Measurements from ENCODE around the gene ETF1.
"Not testable (repeated sequence)": the region's sequence is repeated elsewhere in the genome, so short reads cannot be mapped to it uniquely, and the experiment has no call there.

ETF1 gene

DNA sequence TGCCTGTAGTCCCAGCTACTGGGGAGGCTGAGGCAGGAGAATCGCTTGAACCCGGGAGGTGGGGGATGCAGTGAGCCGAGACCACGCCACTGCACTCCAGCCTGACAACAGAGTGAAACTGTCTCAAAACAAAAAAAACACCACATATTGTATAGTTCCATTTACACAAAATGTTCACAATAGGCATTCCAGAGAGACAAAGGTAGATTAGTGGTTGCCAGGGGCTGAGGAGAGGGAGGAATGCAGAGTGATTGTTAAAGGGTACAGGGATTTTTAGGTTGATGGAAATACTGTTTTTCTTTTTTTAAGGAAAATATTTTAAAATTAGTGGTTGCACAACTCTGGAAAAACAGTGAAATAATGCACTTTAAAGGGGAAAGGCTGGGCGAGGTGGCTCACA lies 19.6 kb downstream of the ETF1 start:
- TF ChIP-seq, protein P1, sequence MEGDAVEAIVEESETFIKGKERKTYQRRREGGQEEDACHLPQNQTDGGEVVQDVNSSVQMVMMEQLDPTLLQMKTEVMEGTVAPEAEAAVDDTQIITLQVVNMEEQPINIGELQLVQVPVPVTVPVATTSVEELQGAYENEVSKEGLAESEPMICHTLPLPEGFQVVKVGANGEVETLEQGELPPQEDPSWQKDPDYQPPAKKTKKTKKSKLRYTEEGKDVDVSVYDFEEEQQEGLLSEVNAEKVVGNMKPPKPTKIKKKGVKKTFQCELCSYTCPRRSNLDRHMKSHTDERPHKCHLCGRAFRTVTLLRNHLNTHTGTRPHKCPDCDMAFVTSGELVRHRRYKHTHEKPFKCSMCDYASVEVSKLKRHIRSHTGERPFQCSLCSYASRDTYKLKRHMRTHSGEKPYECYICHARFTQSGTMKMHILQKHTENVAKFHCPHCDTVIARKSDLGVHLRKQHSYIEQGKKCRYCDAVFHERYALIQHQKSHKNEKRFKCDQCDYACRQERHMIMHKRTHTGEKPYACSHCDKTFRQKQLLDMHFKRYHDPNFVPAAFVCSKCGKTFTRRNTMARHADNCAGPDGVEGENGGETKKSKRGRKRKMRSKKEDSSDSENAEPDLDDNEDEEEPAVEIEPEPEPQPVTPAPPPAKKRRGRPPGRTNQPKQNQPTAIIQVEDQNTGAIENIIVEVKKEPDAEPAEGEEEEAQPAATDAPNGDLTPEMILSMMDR (IDR thresholded peaks at IDR 0.05; ENCODE audit: low read depth, low read length, missing control alignments) = no peak
- DNase-seq (ENCODE audit: extremely low read depth, low read depth) = no peak
- no peak overlapping the region for H3K4me3 ChIP-seq (replicated peaks; ENCODE audit: low read depth, low read length)

DNA sequence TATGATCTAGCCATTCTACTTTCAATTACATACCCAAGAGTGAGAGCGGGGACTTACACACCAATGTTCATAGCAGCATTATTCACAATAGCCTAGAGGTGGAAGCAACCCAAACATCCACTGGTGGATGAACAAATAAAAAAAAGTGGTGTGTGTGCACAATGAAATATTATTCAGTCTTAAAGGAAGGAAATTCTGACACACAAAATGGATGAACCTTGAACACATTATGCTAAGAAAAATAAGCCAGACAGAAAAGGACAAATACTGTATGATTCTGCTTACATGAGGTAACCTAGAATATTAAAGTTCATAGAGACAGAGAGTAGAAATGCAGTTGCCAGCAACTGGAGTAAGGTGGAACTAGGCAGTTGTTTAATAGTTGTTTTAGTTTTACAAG lies 22.1 kb downstream of the ETF1 start:
- TF ChIP-seq, protein P1 (IDR thresholded peaks at IDR 0.05; ENCODE audit: low read depth, low read length, missing control alignments) = no peak
- no peak overlapping the region for H3K4me3 ChIP-seq (replicated peaks; ENCODE audit: low read depth, low read length)
- no peak for DNase-seq (ENCODE audit: extremely low read depth, low read depth)

DNA sequence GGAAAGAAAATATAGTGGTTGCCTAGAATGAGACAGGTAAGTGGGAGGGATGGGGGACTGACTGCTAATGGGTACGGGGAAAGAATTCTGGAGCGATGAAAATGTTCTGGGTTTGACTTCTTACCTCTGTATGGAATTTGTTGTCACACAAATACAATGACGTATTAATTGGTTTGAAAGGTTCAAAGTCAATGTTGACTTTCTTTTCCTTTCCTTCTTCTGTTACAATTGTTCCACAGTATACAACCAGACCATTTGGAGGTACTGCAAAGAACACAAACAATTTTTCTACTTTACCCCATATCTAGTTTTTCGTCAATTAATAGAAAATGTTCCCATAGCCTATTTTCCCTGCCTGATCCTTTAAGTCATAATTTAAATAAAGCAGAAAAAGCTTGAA lies 25.6 kb downstream of the ETF1 start:
- TF ChIP-seq, protein P1 (IDR thresholded peaks at IDR 0.05; ENCODE audit: low read depth, low read length, missing control alignments) = no peak
- no peak for DNase-seq (ENCODE audit: extremely low read depth, low read depth)
- no peak overlapping the region for H3K4me3 ChIP-seq (replicated peaks; ENCODE audit: low read depth, low read length)

DNA sequence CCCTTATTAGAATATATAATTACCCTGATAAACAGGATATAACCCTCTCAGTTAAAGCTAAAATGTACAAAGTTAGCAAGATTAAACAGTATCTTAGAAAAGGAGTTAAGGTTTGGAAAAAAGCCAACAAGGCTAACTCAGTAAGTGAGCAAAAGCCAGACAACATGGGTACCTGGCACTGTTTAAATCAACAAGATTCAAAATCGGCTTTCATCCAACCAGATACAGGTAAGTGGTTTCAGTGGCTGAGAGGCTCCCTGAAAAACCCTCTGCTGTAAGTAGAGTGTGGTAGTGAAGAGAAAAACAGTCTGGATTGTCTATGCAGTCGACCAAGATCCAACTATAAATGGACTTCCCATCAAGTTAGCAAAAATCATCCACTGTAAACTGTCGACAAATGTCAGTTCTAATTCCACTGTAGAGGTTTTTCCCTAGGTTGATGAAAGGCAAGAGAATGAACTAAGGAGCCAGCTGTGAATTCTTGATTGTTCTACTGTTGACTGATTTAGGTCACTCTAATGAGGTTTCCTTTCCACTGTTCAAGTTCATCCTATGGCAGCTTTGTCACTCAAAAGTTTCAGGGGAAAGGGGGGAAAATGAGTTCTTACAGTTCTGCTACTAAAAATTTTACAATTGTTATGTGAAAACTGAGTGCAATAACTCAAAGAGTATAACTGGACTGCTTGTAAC lies 27.3 kb downstream of the ETF1 start:
- no peak overlapping the region for H3K4me3 ChIP-seq (replicated peaks; ENCODE audit: low read depth, low read length)
- no peak for DNase-seq (ENCODE audit: extremely low read depth, low read depth)
- TF ChIP-seq, protein P1 (IDR thresholded peaks at IDR 0.05; ENCODE audit: low read depth, low read length, missing control alignments) = no peak

DNA sequence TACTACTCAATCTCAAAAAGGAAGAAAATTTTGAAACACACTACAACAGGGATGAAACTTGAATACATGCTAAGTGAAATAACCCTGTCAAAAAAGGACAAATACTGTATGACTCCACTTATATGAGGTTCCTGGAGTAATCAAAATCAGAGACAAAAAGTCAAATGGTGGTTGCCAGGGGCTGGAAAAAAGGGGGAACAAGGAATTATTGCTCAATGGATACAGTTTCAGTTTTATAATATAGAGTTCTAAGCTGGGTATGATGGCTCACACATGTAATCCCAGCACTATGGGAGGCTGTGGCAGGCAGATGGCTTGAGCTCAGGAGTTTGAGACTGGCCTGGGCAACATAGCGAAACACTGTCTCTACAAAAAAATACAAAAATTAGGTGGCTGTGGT lies 29.0 kb downstream of the ETF1 start:
- DNase-seq (ENCODE audit: extremely low read depth, low read depth) = no peak
- no peak overlapping the region for H3K4me3 ChIP-seq (replicated peaks; ENCODE audit: low read depth, low read length)
- TF ChIP-seq, protein P1 (IDR thresholded peaks at IDR 0.05; ENCODE audit: low read depth, low read length, missing control alignments) = no peak

DNA sequence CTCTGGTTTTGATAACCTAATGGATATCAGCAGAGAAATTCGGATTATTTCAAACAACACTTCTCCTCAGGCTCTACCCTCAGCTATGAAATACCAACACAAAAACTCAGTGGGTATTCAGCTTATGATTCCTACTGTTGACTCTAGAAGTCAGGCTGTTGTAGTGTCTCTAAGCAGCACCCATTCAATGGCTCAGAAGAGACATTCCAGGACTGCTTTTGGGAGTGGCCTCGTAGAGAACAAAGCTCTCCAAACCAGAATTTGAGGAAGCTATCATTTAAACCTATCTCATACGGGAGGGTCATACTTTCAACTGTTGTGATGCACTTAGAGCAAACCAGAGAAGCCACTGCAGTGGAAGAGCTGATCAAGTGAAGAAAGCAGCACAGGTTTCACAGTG lies 34.1 kb downstream of the ETF1 start:
- DNase-seq (ENCODE audit: extremely low read depth, low read depth) = no peak
- TF ChIP-seq, protein P1 (IDR thresholded peaks at IDR 0.05; ENCODE audit: low read depth, low read length, missing control alignments) = no peak
- H3K4me3 ChIP-seq (replicated peaks; ENCODE audit: low read depth, low read length) = no peak overlapping the region

DNA sequence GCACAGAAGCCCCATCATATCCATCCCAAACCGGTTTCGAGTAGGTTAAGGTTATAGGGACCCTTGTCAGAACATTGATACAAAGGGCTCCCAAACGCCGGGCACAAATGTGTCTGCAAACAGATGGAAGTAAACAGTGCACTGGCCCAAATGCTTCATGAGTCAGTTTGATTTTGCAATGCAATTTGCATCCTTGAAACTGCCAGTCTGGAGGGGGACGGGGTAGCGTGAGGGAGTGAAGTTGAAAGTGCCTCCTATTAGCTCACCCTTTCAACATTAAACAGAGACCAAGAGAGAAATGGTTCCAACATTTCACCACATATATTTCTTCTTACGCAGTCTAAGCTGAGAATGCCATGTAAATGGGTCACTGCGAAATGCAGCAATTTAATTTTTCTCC lies 35.6 kb downstream of the ETF1 start:
- H3K4me3 ChIP-seq (replicated peaks; ENCODE audit: low read depth, low read length); DNase-seq (ENCODE audit: extremely low read depth, low read depth): not testable (repeated sequence)

Measured in HFF-Myc (cell line).